Kidney epithelial cell (primary cell): Measurements from ENCODE around the gene B4GALNT3. TPM values are rescaled to one million over a fixed set of nuclear protein-coding genes. Genes with fewer than 3 reads are reported as not detected.

Experiments
- DNase-seq: peaks from one replicate; pipeline ENCODE4 v3.0.0-alpha.2; 2010; ENCODE audit warnings: low read depth
- H3K27me3 ChIP-seq: 2 replicates; pipeline ENCODE4 v1.6.0; 2011; ENCODE audit warnings: low read length; ENCODE audit not compliant: control insufficient read depth, insufficient read depth
- H3K36me3 ChIP-seq: 2 replicates; pipeline ENCODE4 v1.5.1; 2011; ENCODE audit warnings: low read length; ENCODE audit not compliant: control insufficient read depth, insufficient read depth
- H3K4me3 ChIP-seq: 2 replicates; pipeline ENCODE4 v1.5.1; 2011; ENCODE audit warnings: low read depth, mild to moderate bottlenecking, control low read depth, low read length
- total RNA-seq: library from RNA; depleted of rRNA; stranded (reverse); fragments of >200 nt; gene quantifications from 2 replicates; pipeline ENCODE4 v1.2.3, GENCODE V29; 2015
- TF ChIP-seq, protein P1 (sequence below): IDR thresholded peaks from 2 replicates; pipeline ENCODE4 v1.5.1; 2011; ENCODE audit warnings: mild to moderate bottlenecking, moderate library complexity, low read length, control low read depth, inconsistent platforms; ENCODE audit not compliant: insufficient read depth, poor library complexity, severe bottlenecking

B4GALNT3 gene
- total RNA-seq, 1 donor from 2014 or later = 6.8 TPM

DNA sequence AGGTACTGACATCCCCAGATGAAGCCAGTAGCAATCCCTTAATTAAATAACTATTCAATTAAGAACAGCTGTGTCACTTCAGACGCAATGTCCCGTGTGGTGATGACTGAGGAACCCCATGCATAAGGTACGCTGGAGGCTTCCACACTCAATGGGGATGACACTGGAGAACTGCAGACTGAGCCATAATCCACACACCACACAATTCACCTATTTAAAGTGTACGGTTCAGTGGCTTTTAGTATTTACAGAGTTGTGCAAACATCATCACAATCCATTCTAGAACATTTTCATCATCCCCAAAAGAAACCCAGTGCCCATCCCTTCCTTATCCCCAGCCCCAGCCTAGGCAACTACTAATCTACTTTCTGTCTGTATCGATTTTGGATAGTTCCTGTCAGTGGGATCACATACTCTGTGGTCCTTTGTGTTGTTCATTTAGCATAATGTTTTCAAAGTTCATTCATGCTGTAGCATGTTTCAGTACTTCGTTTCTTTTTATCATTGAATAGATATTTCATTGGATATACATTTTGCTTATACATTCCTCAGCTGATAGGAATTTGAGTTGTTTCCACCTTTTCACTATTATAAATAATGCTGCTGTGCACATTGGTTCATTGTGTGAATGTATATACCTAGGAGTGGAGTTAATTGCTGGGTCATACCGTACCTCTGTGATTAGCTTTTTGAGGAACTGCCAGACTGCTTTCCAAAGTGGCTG is 142.4 kb downstream of the B4GALNT3 start:
- H3K36me3 ChIP-seq = no peaks in the 10 kb centered on the region
- H3K27me3 ChIP-seq = no peaks in the 10 kb centered on the region
- H3K4me3 ChIP-seq = no peak overlapping the region
- no peak for DNase-seq
- TF ChIP-seq, protein P1, sequence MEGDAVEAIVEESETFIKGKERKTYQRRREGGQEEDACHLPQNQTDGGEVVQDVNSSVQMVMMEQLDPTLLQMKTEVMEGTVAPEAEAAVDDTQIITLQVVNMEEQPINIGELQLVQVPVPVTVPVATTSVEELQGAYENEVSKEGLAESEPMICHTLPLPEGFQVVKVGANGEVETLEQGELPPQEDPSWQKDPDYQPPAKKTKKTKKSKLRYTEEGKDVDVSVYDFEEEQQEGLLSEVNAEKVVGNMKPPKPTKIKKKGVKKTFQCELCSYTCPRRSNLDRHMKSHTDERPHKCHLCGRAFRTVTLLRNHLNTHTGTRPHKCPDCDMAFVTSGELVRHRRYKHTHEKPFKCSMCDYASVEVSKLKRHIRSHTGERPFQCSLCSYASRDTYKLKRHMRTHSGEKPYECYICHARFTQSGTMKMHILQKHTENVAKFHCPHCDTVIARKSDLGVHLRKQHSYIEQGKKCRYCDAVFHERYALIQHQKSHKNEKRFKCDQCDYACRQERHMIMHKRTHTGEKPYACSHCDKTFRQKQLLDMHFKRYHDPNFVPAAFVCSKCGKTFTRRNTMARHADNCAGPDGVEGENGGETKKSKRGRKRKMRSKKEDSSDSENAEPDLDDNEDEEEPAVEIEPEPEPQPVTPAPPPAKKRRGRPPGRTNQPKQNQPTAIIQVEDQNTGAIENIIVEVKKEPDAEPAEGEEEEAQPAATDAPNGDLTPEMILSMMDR = no peak

GRCh38 chr12:602700-603068 is 142.9 kb downstream of the B4GALNT3 start:
- TF ChIP-seq, protein P1 = no peak
- no peak for DNase-seq
- Histone ChIP-seq H3K4me3 (no peak overlapping the region), H3K36me3 (no peaks in the 10 kb centered on the region), H3K27me3 (no peaks in the 10 kb centered on the region)

GRCh38 chr12:604956-605355 is 145.2 kb downstream of the B4GALNT3 start:
- DNase-seq = no peak
- Histone ChIP-seq H3K27me3 (no peaks in the 10 kb centered on the region), H3K36me3 (no peaks in the 10 kb centered on the region), H3K4me3 (no peak overlapping the region)
- TF ChIP-seq, protein P1 = no peak

- TF ChIP-seq, protein P1 = no peak
- DNase-seq = no peak
- Histone ChIP-seq H3K36me3 (no peaks in the 10 kb centered on the region), H3K4me3 (no peak overlapping the region), H3K27me3 (no peaks in the 10 kb centered on the region)
Observed at GRCh38 chr12:607541-608001, 147.8 kb downstream of the B4GALNT3 start.

DNA sequence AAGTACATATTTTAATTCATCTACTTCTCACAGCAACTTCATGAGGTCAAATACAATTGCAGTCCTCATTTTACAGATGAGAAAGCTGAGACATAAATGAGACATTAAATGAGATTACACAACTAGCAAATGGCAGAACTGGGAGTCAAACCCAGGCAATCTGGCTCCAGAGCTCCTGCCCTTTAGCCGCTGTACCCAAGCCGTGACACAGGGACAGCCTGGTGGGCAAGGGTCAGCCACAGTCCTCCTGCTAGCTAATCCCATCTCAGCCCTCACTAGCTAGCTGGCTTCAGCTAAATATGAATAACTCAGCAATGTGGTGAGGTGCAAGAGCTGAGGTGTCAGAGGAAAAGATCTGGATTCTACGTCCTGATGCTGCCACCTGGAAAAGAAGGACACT is 148.7 kb downstream of the B4GALNT3 start:
- DNase-seq = no peak
- no peaks in the 10 kb centered on the region for H3K27me3 ChIP-seq
- TF ChIP-seq, protein P1 = no peak
- H3K36me3 ChIP-seq = no peaks in the 10 kb centered on the region
- no peak overlapping the region for H3K4me3 ChIP-seq

- Histone ChIP-seq H3K36me3 (no peaks in the 10 kb centered on the region), H3K27me3 (no peaks in the 10 kb centered on the region), H3K4me3 (no peak overlapping the region)
- no peak for DNase-seq
- TF ChIP-seq, protein P1 = no peak
Observed at GRCh38 chr12:608921-609320, 149.2 kb downstream of the B4GALNT3 start.
